Effector memory CD8-positive, alpha-beta T cell (primary cell): ENCODE data around the gene PCYT2.
A peak's percentile ranks its signal among the peaks of the same experiment; 100 is the strongest.

Source experiments
- ATAC-seq: fragments of 150-1000 bp; cut with Tn5 transposase; replicated peaks from 2 replicates; pipeline ENCODE4 v1.10.0; 2021; ENCODE audit warnings: mild to moderate bottlenecking, moderate library complexity
- DNase-seq, 3 experiments: peaks; one replicate each; pipeline ENCODE4 v3.0.0; 2021
- H3K27ac Mint-ChIP-seq, 2 donors: one replicate each; pipeline ENCODE4 v1.8.0; 2022; ENCODE audit warnings: mild to moderate bottlenecking in 2 of 2, mixed read lengths in 2 of 2, moderate library complexity in 2 of 2
- H3K27me3 Mint-ChIP-seq, 2 donors: one replicate each; pipeline ENCODE4 v1.8.0; 2022; ENCODE audit warnings: mixed read lengths in 2 of 2
- H3K36me3 Mint-ChIP-seq: one replicate; pipeline ENCODE4 v1.8.0; 2022; ENCODE audit warnings: mild to moderate bottlenecking, moderate library complexity, mixed read lengths; ENCODE audit not compliant: insufficient read depth
- H3K4me1 Mint-ChIP-seq, 2 donors: one replicate each; pipeline ENCODE4 v1.8.0; 2022; ENCODE audit warnings: low read depth in 2 of 2, mixed read lengths in 2 of 2
- H3K4me3 Mint-ChIP-seq, 2 donors: one replicate each; pipeline ENCODE4 v1.8.0; 2022; ENCODE audit warnings: mild to moderate bottlenecking in 2 of 2, mixed read lengths in 2 of 2, moderate library complexity in 2 of 2
- H3K9me3 Mint-ChIP-seq, 2 donors: one replicate each; pipeline ENCODE4 v1.8.0; 2022; ENCODE audit warnings: mixed read lengths in 2 of 2

PCYT2 gene

GRCh38 chr17:81858170-81858966 lies 52.8 kb downstream of the PCYT2 start:
- Mint-ChIP-seq H3K36me3 (peaks cover 81% of the 10 kb centered on the region), H3K9me3 (no peaks in the 10 kb centered on the region), H3K27me3 (no peaks in the 10 kb centered on the region), H3K4me3 (peak overlapping the region in 1 of 2 donors; percentile 83), H3K4me1 (peaks cover 26 to 34% of the 10 kb centered on the region in 2 donors), H3K27ac (no peak overlapping the region)
- ATAC-seq (no peak), DNase-seq (no peak)

- no peaks in the 10 kb centered on the region for H3K9me3 Mint-ChIP-seq
- H3K4me1 Mint-ChIP-seq: peaks cover 11 to 21% of the 10 kb centered on the region in 2 donors
- DNase-seq: no peak
- peaks cover 86% of the 10 kb centered on the region for H3K36me3 Mint-ChIP-seq
- H3K4me3 Mint-ChIP-seq: no peak overlapping the region
- H3K27me3 Mint-ChIP-seq: no peaks in the 10 kb centered on the region
- H3K27ac Mint-ChIP-seq: no peak overlapping the region
- ATAC-seq: no peak
Observed at GRCh38 chr17:81854974-81855774, 56.0 kb downstream of the PCYT2 start.

GRCh38 chr17:81852237-81852636 lies 59.0 kb downstream of the PCYT2 start:
- no peak for ATAC-seq
- DNase-seq: no peak
- no peaks in the 10 kb centered on the region for H3K27me3 Mint-ChIP-seq
- H3K4me3 Mint-ChIP-seq: no peak overlapping the region
- peaks cover 91% of the 10 kb centered on the region for H3K36me3 Mint-ChIP-seq
- peaks cover 5 to 7% of the 10 kb centered on the region in 2 donors for H3K4me1 Mint-ChIP-seq
- no peak overlapping the region for H3K27ac Mint-ChIP-seq
- no peaks in the 10 kb centered on the region for H3K9me3 Mint-ChIP-seq

GRCh38 chr17:81851423-81851822 lies 59.8 kb downstream of the PCYT2 start:
- no peak overlapping the region for H3K27ac Mint-ChIP-seq
- ATAC-seq: no peak
- H3K27me3 Mint-ChIP-seq: no peaks in the 10 kb centered on the region
- peaks cover 90% of the 10 kb centered on the region for H3K36me3 Mint-ChIP-seq
- no peak overlapping the region for H3K4me3 Mint-ChIP-seq
- no peaks in the 10 kb centered on the region for H3K9me3 Mint-ChIP-seq
- no peak for DNase-seq
- H3K4me1 Mint-ChIP-seq: peaks cover 5 to 6% of the 10 kb centered on the region in 2 donors
